GM19351 (cell line): ENCODE measurements around the gene PPP2R5A.
"Not testable (repeated sequence)": the region's sequence is repeated elsewhere in the genome, so short reads cannot be mapped to it uniquely, and the experiment has no call there.

ENCODE experiments used
- ATAC-seq: cut with Tn5 transposase; IDR thresholded peaks from one replicate; pipeline ENCODE4 v1.9.1; 2021; ENCODE audit warnings: mild to moderate bottlenecking, moderate library complexity; ENCODE audit not compliant: unreplicated experiment

The PPP2R5A gene

DNA sequence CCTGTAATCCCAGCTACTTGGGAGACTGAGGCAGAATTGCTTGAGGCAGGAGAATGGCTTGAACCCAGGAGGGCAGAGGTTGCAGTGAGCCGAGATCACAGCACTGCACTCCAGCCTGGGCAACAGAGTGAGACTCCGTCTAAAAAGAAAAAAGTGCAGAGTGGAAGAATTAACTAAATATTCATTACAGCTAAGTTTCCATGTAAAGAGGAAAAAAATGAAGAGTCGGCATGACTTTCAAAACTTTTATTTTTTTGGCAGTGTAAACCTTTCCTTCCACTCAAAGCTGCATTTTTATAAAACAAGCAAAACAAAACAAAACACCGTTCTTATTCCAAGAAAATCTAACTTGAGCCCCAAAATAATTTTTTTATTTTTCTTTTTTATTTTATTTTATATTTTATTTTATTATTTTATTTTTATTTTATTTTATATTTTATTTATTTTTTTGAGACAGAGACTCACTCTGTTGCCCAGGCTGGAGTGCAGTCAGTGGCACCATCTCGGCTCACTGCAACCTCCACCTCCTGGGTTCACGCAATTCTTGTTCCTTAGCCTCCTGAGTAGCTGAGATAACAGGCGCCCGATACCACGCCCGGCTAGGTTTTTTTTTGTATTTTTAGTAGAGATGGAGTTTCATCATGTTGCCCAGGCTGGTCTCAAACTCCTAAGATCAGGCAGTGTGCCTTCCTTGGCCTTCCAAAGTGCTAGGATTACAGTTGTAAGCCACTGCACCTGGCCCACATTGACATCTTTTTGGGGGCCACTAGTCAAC is 66.6 kb downstream of the PPP2R5A start:
- no peak for ATAC-seq

DNA sequence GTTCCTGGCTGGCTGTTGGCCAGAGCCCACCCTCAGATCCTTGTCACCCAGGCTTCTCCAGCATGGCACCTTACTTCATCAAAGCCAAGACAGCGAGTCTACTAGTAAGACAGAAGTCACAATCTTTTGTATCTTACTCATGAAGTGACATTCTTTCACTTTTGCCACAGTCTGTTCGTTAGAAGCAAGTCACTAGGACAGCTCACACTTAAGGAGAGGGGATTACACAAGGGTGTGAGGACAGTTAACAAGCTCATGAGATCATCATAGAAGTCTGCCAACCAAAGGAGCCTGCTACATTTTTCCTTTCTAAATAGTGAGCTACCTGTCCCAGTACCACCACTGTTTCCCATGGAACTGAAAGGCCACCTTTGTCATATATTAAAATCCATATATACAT is 68.0 kb downstream of the PPP2R5A start:
- ATAC-seq = no peak

DNA sequence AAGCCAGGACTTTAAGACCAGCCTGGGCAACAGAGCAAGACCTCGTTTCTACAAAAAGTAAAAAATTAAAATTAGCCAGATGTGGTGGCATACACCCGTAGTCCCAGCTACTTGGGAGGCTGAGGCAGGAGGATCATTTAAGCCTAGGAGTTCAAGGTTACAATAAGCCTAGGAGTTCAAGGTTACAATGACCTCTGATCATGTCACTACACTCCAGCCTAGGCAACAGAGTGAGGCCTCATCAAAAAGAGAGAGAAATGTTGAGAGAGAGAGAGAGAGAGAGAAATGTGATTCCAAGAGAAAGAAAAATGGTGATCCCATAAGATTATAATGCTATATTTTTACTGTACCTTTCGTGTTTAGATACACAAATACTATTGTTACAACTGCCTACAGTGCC is 69.3 kb downstream of the PPP2R5A start:
- no peak for ATAC-seq

DNA sequence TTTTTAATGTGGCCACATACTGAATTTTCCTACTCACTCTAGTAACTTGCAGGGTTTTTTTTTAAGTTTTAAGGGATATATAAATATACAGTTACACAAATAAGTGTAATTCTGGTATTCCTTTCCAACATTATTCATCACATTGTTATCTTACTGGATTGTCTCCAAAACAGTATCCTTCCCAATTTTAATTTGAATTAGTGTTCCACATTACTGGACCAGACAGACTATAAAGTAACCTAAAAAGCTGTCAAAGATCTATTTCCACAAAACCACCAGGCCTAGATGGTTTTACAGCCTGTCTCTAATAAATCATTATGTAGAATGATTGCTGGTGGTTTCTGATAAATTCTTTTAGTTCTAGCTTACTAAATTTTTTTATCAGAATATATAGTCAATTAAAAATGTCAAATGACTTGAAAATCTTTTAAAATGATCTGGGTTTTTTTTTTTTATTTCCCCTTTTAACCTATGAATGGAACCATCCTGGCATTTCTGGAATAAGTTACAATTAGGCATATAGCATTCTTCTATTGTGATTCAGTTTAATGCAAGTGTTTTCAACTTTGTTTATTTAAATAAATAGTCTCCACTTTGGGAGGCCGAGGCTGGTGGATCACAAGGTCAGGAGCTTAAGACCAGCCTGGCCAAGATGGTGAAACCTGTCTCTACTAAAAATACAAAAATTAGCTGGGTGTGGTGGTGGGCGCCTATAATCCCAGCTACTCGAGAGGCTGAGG is 70.2 kb downstream of the PPP2R5A start:
- no peak for ATAC-seq

DNA sequence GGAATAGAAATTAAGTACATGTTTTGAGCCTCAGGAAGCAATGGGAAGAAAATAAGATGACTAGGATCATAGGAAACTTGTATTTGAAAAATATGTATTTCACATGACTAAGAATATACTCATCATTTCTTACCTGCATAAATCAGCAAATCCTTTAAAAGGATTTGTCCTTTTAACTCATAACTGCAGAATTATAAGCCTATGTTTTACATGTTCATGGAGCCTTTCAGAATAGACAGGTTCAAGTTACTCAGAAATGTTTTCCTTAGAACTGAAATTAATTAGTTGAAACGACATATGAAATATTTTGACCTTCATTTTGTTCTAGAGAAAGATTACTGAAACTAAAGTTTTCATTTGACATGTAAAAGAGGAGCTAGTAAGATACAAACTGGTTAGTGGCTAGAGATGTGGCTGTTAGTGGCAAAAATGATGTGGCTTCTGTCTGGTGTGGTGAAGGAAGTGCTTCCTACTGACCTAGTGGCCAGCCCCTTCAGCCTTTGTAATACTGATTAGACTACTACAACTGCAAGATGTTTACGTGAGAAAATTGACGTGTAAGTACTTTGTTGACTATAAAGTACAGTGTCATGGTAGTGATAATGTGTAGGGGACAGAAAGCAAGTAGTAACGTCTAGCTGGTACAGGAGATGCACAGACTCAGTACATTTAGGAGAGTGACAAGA is 74.7 kb downstream of the PPP2R5A start:
- no peak for ATAC-seq

DNA sequence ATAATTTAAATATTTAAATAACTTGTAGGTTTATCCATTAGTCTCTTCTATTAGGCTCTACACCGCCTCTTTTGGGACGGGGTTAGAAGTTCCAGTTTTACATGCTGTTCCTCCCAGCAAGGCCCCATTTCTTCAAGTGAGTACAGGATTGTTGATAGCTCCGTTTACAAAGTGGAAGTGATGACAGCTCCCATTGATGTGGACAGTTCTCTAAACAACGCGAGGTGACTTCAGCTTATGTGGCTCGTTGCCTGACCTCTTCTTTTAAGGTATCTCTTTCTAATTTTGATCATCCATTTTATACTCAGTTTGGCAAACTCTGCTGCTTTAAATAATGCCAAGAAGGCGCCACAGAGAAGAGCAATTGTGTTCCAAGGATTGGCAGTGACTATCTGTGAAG is 79.8 kb downstream of the PPP2R5A start:
- ATAC-seq = no peak

DNA sequence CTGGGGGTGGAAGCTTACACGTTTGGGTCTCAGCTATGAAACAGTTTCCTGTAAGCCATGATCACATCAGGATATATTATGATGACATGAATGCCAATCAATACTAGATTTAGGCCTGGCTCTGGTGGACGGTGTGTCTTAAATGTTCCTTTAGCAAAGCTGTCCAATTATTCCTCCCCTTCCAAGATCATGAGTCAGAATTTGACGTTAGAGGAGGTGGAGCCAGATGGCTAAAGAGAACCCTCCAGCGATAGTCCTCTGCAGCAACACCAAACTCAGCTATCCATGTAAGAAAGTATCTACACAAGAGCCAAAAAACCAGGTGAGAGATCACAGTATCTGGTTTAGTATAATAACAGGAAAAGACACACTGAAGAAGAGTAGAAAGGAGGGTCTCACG is 81.7 kb downstream of the PPP2R5A start:
- ATAC-seq = no peak

DNA sequence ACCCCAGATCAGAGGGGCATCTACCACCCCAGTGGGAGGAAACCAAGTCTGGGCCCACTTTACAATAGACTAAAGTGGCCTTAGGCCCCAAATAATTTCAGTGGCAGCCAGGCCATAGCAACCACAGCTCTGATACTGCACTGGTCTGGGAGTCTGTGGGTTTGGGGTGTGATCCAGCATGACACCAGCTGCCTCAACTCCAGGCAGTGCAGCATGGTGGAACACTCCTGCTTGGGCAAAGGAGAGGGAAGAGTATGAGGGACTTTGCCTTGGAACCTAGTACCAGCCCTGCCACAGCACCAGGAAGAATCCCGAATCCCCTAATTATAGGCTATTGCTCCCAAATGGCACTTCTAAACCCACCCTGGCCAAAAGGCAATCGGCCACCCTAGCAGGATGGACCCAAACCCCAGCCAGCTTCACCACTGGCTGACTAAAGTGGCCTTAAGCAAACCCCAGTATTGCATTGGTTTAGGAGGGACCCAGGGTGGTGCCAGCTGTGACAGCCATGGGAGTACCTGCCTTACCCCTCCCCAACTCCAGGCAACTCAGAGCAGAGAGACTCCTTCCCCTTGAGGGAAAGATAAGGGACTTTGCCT is 82.4 kb downstream of the PPP2R5A start:
- ATAC-seq = peak; percentile 23

DNA sequence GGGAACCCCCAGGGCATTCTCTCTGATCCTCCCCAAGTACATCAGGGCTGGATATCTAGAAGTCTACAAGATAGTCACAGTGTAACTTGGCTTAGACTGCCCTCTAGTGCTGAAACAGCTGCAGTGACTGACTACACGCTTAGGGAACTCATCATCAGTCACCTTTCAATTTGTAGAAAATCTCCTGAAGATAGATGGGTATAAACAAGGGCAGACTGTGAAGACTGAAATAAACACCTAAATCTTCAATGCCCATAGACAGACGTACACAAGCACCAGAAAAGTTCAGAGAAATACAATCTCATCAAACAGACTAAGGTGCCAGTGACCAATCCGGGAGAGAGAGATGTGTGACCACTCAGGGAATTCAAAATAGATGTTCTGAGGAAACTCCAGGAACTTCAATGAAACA is 82.9 kb downstream of the PPP2R5A start:
- ATAC-seq = peak; percentile 85

DNA sequence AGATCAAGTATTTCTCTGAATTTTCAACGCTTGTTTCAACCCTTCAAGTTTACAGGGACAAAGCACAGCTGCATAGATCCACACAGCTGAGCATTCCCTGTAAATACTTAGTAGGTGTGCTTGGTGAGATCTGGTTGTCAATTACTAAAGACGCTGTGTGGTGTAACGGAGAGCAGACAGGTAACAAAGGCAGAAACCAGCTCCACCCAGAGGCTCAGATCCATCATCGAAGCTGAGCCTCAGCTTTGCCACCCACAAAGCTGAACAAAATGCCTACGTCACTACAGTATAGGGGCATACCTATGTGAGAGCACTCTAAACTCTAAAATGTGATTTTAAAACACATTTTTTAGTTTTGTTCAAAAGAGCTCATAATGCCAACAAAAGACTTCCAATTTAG is 90.8 kb downstream of the PPP2R5A start:
- no peak for ATAC-seq

DNA sequence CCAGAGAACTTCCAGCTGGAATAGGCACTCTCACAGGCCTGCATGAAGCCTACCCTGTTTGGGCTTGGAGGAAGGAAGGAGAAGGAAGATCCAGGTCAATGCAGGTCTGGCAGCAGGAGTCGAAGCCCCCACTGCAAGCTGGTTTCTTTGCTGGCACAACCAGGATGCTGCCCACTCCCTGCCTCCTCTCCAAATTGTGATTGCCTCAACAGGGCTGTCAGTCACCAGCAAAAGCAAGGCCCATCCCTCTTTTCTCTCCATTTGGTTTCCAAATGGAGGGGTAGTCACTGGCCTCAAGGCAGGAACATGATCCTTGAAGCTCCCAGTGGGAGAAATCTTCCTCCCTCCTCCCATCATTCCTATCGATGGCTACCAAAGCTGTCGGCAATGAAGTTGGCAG is 92.4 kb downstream of the PPP2R5A start:
- ATAC-seq = no peak

DNA sequence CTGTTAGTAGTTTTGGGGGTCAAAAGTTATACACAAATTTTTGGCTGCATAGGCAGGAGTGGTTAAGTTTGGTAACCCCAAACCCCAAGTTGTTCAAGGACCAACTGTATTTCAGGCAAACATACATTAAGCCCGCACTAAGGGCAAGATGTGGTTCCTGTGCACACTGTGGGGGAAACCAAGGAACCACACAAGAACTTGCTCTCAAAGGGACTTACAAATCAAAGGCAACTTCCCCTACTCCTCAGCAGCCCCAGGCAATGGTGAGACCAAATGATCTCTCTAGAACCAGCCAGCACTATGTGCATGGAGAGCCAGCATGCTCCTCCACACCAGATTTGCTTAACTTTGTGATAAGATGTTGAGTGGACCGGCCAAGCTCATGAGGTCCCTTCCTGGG is 94.2 kb downstream of the PPP2R5A start:
- ATAC-seq = no peak

DNA sequence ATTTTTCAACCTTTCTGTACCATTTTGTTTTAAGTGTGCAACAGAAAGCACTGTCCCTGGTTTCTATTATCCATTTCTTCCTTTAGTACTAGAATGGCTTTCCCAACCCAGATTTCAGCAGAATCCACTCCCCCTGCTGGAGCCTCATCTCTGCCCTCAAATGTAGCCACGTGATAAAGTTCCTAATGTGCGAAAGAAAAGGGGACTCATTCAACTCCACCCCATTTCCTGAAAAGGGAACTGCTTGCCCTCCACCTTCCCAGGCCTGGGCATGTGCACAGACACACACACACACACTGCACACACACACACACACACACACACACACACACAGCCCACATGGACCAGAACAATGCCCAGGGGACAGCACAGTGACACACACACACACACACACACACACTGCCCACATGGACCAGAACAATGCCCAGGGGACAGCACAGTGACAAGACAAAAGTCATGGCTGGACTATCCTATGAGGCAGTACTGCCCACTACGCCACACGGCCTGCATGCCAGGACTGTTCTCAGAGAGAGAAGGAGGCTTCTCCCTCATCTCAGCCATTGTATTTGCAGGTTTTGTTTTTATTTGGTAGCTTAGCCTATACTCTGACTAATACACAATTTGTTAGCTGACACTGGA is 96.3 kb downstream of the PPP2R5A start:
- no peak for ATAC-seq

DNA sequence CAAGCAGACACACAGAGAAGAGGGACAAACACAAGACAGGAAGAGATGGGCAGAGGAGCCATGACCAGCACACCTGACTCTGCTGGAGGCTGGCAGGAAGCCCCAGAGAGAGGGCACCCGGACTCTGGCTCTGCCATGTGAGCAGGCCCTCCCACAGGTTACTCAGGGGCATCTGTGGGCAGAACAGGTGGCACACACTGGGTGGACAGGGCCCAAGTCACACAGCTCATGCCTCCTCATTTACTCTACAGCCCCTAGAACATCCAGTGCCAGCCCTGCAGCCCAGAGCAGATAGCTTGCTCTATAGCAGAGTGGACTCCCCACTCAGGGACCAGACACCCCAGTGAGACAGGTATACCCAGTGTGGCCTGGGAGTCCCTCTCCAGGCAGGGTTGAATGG is 100.8 kb downstream of the PPP2R5A start:
- no peak for ATAC-seq

DNA sequence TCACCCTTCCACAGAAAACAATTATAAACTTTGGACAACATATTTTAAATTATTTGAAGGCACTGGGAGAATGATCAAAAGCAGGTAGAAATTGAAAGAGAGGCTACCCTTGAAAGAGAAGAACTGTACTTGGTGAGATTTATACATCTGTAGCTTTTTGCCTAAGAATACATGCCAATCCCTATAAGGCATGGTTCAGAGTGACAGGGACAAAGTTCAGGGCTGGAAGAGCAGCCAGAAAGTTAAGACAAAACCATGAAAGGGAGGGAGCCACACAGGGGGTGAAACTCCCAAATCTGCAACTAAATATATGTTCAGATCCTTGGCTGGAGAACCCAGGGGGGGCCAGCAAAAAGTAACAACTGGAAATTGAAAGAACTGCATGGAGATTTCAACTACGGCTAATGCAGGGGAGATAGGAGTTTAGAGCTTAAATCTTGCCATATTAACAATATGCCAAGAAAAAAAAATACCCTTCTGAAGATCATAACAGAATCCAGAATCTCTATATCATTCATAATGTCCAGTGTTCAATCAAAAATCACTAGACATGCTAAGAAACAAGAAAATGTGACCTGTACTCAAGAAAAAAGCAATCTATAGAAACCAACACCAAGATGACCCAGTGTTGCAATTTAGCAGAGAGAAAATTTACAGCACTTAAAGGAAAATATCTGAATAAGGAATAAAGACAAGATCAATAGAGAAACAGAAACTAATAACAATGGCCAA is 103.9 kb downstream of the PPP2R5A start:
- no peak for ATAC-seq

DNA sequence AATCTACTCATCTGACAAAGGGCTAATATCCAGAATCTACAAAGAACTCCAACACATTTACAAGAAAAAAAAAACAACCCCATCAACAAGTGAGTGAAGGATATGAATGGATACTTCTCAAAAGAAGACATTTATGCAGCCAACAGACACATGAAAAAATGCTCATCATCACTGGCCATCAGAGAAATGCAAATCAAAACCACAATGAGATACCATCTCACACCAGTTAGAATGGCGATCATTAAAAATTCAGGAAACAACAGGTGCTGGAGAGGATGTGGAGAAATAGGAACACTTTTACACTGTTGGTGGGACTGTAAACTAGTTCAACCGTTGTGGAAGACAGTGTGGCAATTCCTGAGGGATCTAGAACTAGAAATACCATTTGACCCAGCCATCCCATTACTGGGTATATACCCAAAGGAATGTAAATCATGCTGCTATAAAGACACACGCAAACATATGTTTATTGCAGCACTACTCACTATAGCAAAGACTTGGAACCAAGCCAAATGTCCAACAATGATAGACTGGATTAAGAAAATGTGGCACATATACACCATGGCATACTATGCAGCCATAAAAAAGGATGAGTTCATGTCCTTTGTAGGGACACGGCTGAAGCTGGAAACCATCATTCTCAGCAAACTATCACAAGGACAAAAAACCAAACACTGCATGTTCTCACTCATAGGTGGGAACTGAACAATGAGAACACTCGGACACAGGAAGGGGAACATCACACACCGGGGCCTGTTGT is 110.6 kb downstream of the PPP2R5A start:
- not testable (repeated sequence) for ATAC-seq

DNA sequence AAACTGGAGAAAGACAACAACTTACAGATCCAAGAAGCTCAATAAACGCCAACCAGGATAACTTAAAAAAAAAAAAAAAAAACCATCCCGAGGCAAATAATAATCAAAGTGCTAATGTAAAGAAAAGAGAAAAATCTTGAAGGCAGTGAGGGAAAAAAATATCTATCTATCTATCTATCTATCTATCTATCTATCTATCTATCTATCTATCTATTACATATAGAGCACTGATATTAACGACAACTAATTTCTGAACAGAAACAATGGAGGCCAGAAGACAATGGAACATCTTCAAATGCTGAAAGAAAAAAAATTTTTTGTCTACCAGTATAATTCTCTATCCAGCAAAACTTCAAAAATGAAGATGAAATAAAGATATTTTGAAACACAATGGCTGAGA is 111.4 kb downstream of the PPP2R5A start:
- ATAC-seq = no peak

DNA sequence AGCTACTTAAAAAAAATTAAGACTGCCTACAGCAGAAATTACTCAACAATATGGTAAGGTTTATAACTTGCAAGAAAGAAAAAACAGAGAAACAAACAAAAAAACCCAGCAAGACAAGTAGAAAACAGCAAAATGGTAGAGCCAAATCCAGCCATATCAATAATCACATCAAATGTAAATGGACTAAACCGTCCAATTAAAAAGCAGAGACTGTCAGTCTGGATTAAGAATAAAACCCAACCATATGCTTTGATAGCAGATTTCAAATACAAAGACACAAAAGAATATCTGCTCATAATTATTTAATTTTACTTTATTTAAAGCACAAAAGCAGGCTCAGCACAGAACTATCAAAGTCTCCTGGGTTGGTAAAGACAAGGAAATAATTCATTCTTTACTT is 112.0 kb downstream of the PPP2R5A start:
- ATAC-seq = no peak

DNA sequence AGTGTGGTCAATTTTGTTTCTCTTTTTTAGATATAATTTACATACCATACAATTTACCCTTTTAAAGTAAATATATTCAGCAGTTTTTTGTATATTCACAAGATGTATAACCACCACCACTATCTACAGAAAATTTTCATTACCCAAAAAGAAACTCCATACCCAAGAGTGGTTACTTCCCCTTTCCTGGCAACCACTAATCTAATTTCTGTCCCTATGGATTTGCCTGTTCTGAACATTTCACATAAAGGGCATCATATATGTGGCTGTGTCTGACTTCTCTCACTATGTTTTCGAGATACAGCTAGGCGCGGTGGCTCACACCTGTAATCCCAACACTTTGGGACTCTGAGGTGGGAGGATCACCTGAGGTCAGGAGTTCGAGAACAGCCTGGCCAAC is 115.8 kb downstream of the PPP2R5A start:
- ATAC-seq = no peak
